Measurements from ENCODE around the gene TEKT2.

Gene TEKT2

GRCh38 chr1:36083635-36084496, at the start of gene TEKT2:
TEKT2 (plus strand) TSS chr1:36084094; CDS start chr1:36084922, 828 bp downstream.
- DNase-seq: no peak

GRCh38 chr1:36034692-36035091, 49.2 kb upstream of the TEKT2 start:
- no peak for DNase-seq

GRCh38 chr1:36035154-36035553, 48.7 kb upstream of the TEKT2 start:
- DNase-seq: no peak

GRCh38 chr1:36040238-36040637, 43.7 kb upstream of the TEKT2 start:
- DNase-seq: no peak

- no peak for DNase-seq
Observed at GRCh38 chr1:36051821-36052220, 32.1 kb upstream of the TEKT2 start.

- no peak for DNase-seq
Observed at GRCh38 chr1:36053978-36054377, 29.9 kb upstream of the TEKT2 start.

- DNase-seq: no peak
Observed at GRCh38 chr1:36055706-36056105, 28.2 kb upstream of the TEKT2 start.

- no peak for DNase-seq
Observed at GRCh38 chr1:36062315-36062714, 21.6 kb upstream of the TEKT2 start.

GRCh38 chr1:36067871-36068270, 16.0 kb upstream of the TEKT2 start:
- DNase-seq: no peak

GRCh38 chr1:36068866-36069265, 15.0 kb upstream of the TEKT2 start:
- DNase-seq: no peak

GRCh38 chr1:36070349-36070748, 13.5 kb upstream of the TEKT2 start:
- no peak for DNase-seq

- no peak for DNase-seq
Observed at GRCh38 chr1:36076979-36077573, 6.8 kb upstream of the TEKT2 start.

GRCh38 chr1:36080236-36080635, 3.7 kb upstream of the TEKT2 start:
- DNase-seq: no peak

GRCh38 chr1:36080801-36081200, 3.1 kb upstream of the TEKT2 start:
- no peak for DNase-seq

- no peak for DNase-seq
Observed at GRCh38 chr1:36081926-36082485, 1.9 kb upstream of the TEKT2 start.

GRCh38 chr1:36083219-36083618, 675 bp upstream of the TEKT2 start:
- DNase-seq: no peak

- DNase-seq: no peak
Observed at GRCh38 chr1:36084497-36085115, 712 bp downstream of the TEKT2 start.

- DNase-seq: no peak
Observed at GRCh38 chr1:36085126-36085525, 1.2 kb downstream of the TEKT2 start.

- DNase-seq: no peak
Observed at GRCh38 chr1:36085686-36086526, 2.0 kb downstream of the TEKT2 start.

GRCh38 chr1:36086529-36087232, 2.8 kb downstream of the TEKT2 start:
- DNase-seq: no peak

GRCh38 chr1:36087233-36088123, 3.6 kb downstream of the TEKT2 start:
- no peak for DNase-seq

Measured in NK-92 treated with Interleukin-12 subunit alpha and Interleukin-12 subunit beta, amount 100 ng/mL, for 24 hours (cell line).